Lung (tissue), 12 donors: ENCODE results near the gene MYO18A. TPM values are rescaled to one million over a fixed set of nuclear protein-coding genes. Genes with fewer than 3 reads are reported as not detected.

Source experiments
- ATAC-seq: fragments of 200-7000 bp; cut with Tn5 transposase; one replicate; pipeline ENCODE4 v1.9.1; 2020; ENCODE audit warnings: moderate number of reproducible peaks; ENCODE audit not compliant: insufficient read depth, low FRiP score
- DNase-seq, 3 donors: peaks; one replicate each; pipeline ENCODE4 v3.0.0-alpha.2; 2013 to 2017
- H3K27ac ChIP-seq, 2 donors: one replicate each; pipeline ENCODE4 v1.5.1; 2013; ENCODE audit warnings: mild to moderate bottlenecking in 2 of 2, moderate library complexity in 2 of 2, control low read depth in 1 of 2, inconsistent platforms in 1 of 2, low read depth in 1 of 2, low read length in 1 of 2
- H3K27me3 ChIP-seq, 3 donors: one replicate each; pipeline ENCODE4 v1.5.1; 2013; ENCODE audit warnings: low read length in 2 of 3; ENCODE audit not compliant: control insufficient read depth in 3 of 3, insufficient read depth in 3 of 3
- H3K36me3 ChIP-seq, 4 donors: one replicate each; pipeline ENCODE4 v1.5.1; 2013; ENCODE audit warnings: low read length in 4 of 4, mild to moderate bottlenecking in 1 of 4, moderate library complexity in 1 of 4; ENCODE audit not compliant: control insufficient read depth in 4 of 4, insufficient read depth in 4 of 4
- H3K4me1 ChIP-seq, 5 donors: one replicate each; pipeline ENCODE4 v1.5.1; 2013; ENCODE audit warnings: low read length in 5 of 5, mild to moderate bottlenecking in 2 of 5, moderate library complexity in 1 of 5; ENCODE audit not compliant: control insufficient read depth in 5 of 5, insufficient read depth in 5 of 5
- H3K4me3 ChIP-seq: one replicate; pipeline ENCODE4 v1.5.1; 2013; ENCODE audit warnings: mild to moderate bottlenecking, control low read depth, moderate library complexity
- H3K9ac ChIP-seq, 2 donors: one replicate each; pipeline ENCODE4 v1.5.1; 2013; ENCODE audit warnings: low read length in 2 of 2, control low read depth in 1 of 2; ENCODE audit not compliant: insufficient read depth in 1 of 2
- H3K9me3 ChIP-seq, 4 donors: one replicate each; pipeline ENCODE4 v1.5.1; 2013; ENCODE audit warnings: low read length in 3 of 4, mild to moderate bottlenecking in 1 of 4, moderate library complexity in 1 of 4; ENCODE audit not compliant: control insufficient read depth in 4 of 4, insufficient read depth in 3 of 4
- CTCF ChIP-seq: IDR thresholded peaks from 2 replicates; pipeline ENCODE4 v1.5.1; 2012; ENCODE audit warnings: mild to moderate bottlenecking; ENCODE audit errors: control extremely low read depth, extremely low read depth
- WGBS, 2 donors: extraction: QIAGEN DNeasy Blood & Tissue Kit; methylation state at CpG; one replicate each; pipeline ENCODE4 v1.1.7; 2013; 5-methylcytosine and 5-hydroxymethylcytosine counted together
- polyA plus RNA-seq, 2 donors: library from polyadenylated mRNA; stranded (reverse); fragments of 200-250 nt; gene quantifications; one replicate each; pipeline ENCODE4 v1.2.1, GENCODE V29; 2013
- total RNA-seq, 2 donors: library from RNA; depleted of rRNA in 1 of 2; stranded (reverse); fragments of >200 nt in 1 of 2; gene quantifications; one replicate each; pipeline ENCODE4 v1.2.1, GENCODE V29; 2014 to 2021
- donor health status: control.
- donor health status: control.
- donor health status: Bipolar disorder and iron deficiency.
- donor health status: healthy.
- donor health status: DM: yes; HTN: yes; CAD: no.

The MYO18A gene
- total and polyA plus RNA-seq, 4 donors: 19.0 to 65.2 (median 49.3) TPM

- ATAC-seq (no peak), DNase-seq (no peak)
- Histone ChIP-seq H3K9ac (no peak overlapping the region), H3K9me3 (no peaks in the 10 kb centered on the region), H3K36me3 (no peaks in the 10 kb centered on the region), H3K27ac (no peak overlapping the region), H3K4me1 (peaks cover 0 to 5% (median 0%) of the 10 kb centered on the region in 5 donors), H3K4me3 (no peak overlapping the region), H3K27me3 (no peaks in the 10 kb centered on the region)
- TF ChIP-seq CTCF: no peak
- 78 to 84% methylated on average over 2 of the region's 2 CpGs for WGBS, 2 donors
These were observed 9.2 kb upstream of the MYO18A start for GRCh38 chr17:29189355-29189754.

GRCh38 chr17:29181226-29181625, 1.0 kb upstream of the MYO18A start:
- ATAC-seq (no peak), DNase-seq (no peak)
- Histone ChIP-seq H3K4me3 (no peak overlapping the region), H3K27me3 (no peaks in the 10 kb centered on the region), H3K9ac (no peak overlapping the region), H3K36me3 (no peaks in the 10 kb centered on the region), H3K4me1 (peaks cover 0 to 41% (median 17%) of the 10 kb centered on the region in 5 donors), H3K9me3 (no peaks in the 10 kb centered on the region), H3K27ac (peak overlapping the region in 1 of 2 donors; percentile 95)
- no peak for TF ChIP-seq CTCF
- WGBS, 2 donors: 58 to 68% methylated on average over 1 of the region's 1 CpG

GRCh38 chr17:29180788-29181160, 576 bp upstream of the MYO18A start:
- Histone ChIP-seq H3K27ac (peak overlapping the region; percentile 83 to 95), H3K27me3 (no peaks in the 10 kb centered on the region), H3K4me3 (no peak overlapping the region), H3K9me3 (no peaks in the 10 kb centered on the region), H3K9ac (peak overlapping the region in 1 of 2 donors; percentile 77), H3K36me3 (no peaks in the 10 kb centered on the region), H3K4me1 (peaks cover 0 to 45% (median 17%) of the 10 kb centered on the region in 5 donors)
- no peak for ATAC-seq
- 58 to 60% methylated on average over 4 of the region's 4 CpGs for WGBS, 2 donors
- no peak for DNase-seq
- no peak for TF ChIP-seq CTCF
